SK-N-SH treated with all-trans-retinoic acid at 6 μM for 48 hours (cell line): ENCODE measurements around the gene AEBP1.

ENCODE experiments used
- GLIS3 ChIP-seq: fragments of 250-450 bp; sonication (Bioruptor Pico); IDR thresholded peaks from 2 replicates; pipeline ENCODE4 v1.5.0; 2020; ENCODE audit warnings: mild to moderate bottlenecking, moderate library complexity
- PATZ1 ChIP-seq: fragments of 250-450 bp; sonication (Bioruptor Pico); IDR thresholded peaks from 2 replicates; pipeline ENCODE4 v1.8.0; 2020; ENCODE audit warnings: mild to moderate bottlenecking, moderate library complexity, borderline replicate concordance
- RARB ChIP-seq: fragments of 250-450 bp; sonication (Bioruptor Pico); IDR thresholded peaks from 2 replicates; pipeline ENCODE4 v1.8.0; 2021; ENCODE audit warnings: mild to moderate bottlenecking, moderate library complexity
- ZFP30 ChIP-seq: fragments of 450-650 bp; formaldehyde crosslinking; IDR thresholded peaks from 2 replicates; pipeline ENCODE4 v1.5.0; 2022; ENCODE audit warnings: mild to moderate bottlenecking, moderate library complexity
- ZNF565 ChIP-seq: fragments of 450-650 bp; formaldehyde crosslinking; conservative IDR thresholded peaks from 2 replicates; pipeline ENCODE4 v1.5.0; 2020; ENCODE audit warnings: low read depth, mild to moderate bottlenecking, moderate library complexity

- TF ChIP-seq GLIS3 (CRISPR knock-in tag) = no peak
- TF ChIP-seq RARB (CRISPR knock-in tag) = no peak
- TF ChIP-seq ZFP30 (CRISPR knock-in tag) = no peak
- no peak for TF ChIP-seq ZNF565
- TF ChIP-seq PATZ1 (CRISPR knock-in tag) = no peak
These were observed 1.7 kb downstream of the AEBP1 start for GRCh38 chr7:44105832-44106231.
